Ovary (tissue), 3 donors: ENCODE measurements around the gene CARMIL1.

ENCODE experiments used
- POLR2A ChIP-seq: fragments of 450-650 bp; IDR thresholded peaks from one replicate; pipeline ENCODE4 v1.6.1; 2017; ENCODE audit warnings: antibody characterized with exemption, mild to moderate bottlenecking, moderate library complexity
- TF ChIP-seq, protein P1 (sequence below), 3 donors: fragments of 450-650 bp in 2 of 3; fragments of 200-600 bp in 1 of 3; IDR thresholded peaks; one replicate each; pipeline versions ENCODE4 v1.5.1 to v1.8.0; 2016 to 2022; ENCODE audit warnings: antibody characterized with exemption in 3 of 3, mild to moderate bottlenecking in 1 of 3
- donor health status: DM: no; HTN: no; CAD: no.

DNA sequence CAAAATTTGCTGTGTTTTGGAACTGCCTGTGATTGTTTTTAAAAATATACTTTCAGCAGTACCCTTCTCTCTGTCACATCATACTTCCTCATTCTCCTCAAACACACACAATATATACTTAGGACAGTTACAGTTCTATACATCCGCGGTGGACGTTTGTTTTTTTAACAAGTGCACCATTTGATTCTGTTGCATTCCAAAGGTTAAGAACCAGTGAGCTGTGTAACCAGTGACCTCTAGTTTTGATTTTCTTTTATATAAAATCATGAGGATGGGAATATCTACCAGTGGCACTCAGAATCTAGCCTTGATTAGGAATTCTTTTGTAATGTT, 152.8 kb downstream of the CARMIL1 start:
- no peak for TF ChIP-seq POLR2A
- TF ChIP-seq, protein P1, sequence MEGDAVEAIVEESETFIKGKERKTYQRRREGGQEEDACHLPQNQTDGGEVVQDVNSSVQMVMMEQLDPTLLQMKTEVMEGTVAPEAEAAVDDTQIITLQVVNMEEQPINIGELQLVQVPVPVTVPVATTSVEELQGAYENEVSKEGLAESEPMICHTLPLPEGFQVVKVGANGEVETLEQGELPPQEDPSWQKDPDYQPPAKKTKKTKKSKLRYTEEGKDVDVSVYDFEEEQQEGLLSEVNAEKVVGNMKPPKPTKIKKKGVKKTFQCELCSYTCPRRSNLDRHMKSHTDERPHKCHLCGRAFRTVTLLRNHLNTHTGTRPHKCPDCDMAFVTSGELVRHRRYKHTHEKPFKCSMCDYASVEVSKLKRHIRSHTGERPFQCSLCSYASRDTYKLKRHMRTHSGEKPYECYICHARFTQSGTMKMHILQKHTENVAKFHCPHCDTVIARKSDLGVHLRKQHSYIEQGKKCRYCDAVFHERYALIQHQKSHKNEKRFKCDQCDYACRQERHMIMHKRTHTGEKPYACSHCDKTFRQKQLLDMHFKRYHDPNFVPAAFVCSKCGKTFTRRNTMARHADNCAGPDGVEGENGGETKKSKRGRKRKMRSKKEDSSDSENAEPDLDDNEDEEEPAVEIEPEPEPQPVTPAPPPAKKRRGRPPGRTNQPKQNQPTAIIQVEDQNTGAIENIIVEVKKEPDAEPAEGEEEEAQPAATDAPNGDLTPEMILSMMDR (IDR thresholded peaks at IDR 0.05) = no peak
